ENCODE measurements around the gene SLC6A19.
"Not testable (repeated sequence)": the region's sequence is repeated elsewhere in the genome, so short reads cannot be mapped to it uniquely, and the experiment has no call there.

Gene SLC6A19

GRCh38 chr5:1226231-1226630 lies 24.8 kb downstream of the SLC6A19 start:
- DNase-seq, result no peak

GRCh38 chr5:1226839-1227581 lies 25.6 kb downstream of the SLC6A19 start:
- DNase-seq, result no peak

GRCh38 chr5:1227667-1228066 lies 26.3 kb downstream of the SLC6A19 start:
- peak; percentile 39 for DNase-seq

- no peak for DNase-seq
Observed at GRCh38 chr5:1228120-1228519, 26.7 kb downstream of the SLC6A19 start.

GRCh38 chr5:1229023-1229422 lies 27.6 kb downstream of the SLC6A19 start:
- DNase-seq, result not testable (repeated sequence)

- no peak for DNase-seq
Observed at GRCh38 chr5:1229822-1230221, 28.4 kb downstream of the SLC6A19 start.

GRCh38 chr5:1230551-1230950 lies 29.2 kb downstream of the SLC6A19 start:
- no peak for DNase-seq

- DNase-seq, result no peak
Observed at GRCh38 chr5:1231354-1231905, 30.0 kb downstream of the SLC6A19 start.

- DNase-seq, result no peak
Observed at GRCh38 chr5:1232780-1233179, 31.4 kb downstream of the SLC6A19 start.

- no peak for DNase-seq
Observed at GRCh38 chr5:1235379-1235778, 34.0 kb downstream of the SLC6A19 start.

- DNase-seq, result no peak
Observed at GRCh38 chr5:1235838-1236237, 34.4 kb downstream of the SLC6A19 start.

GRCh38 chr5:1239505-1240251 lies 38.3 kb downstream of the SLC6A19 start:
- DNase-seq, result no peak

GRCh38 chr5:1240496-1241260 lies 39.3 kb downstream of the SLC6A19 start:
- no peak for DNase-seq

- DNase-seq, result no peak
Observed at GRCh38 chr5:1241509-1242080, 40.2 kb downstream of the SLC6A19 start.

GRCh38 chr5:1242733-1243486 lies 41.5 kb downstream of the SLC6A19 start:
- no peak for DNase-seq

- DNase-seq, result no peak
Observed at GRCh38 chr5:1243487-1244130, 42.2 kb downstream of the SLC6A19 start.

GRCh38 chr5:1244255-1244654 lies 42.9 kb downstream of the SLC6A19 start:
- DNase-seq, result no peak

- DNase-seq, result no peak
Observed at GRCh38 chr5:1244976-1245375, 43.6 kb downstream of the SLC6A19 start.

- DNase-seq, result no peak
Observed at GRCh38 chr5:1245905-1246576, 44.6 kb downstream of the SLC6A19 start.

- DNase-seq, result peak; percentile 74
Observed at GRCh38 chr5:1246711-1247431, 45.5 kb downstream of the SLC6A19 start.

Data from femur (tissue), 1 donor.